ENCODE data around the gene TEX35. TPM values are rescaled to one million over a fixed set of nuclear protein-coding genes. Genes with fewer than 3 reads are reported as not detected.

Gene TEX35
- total RNA-seq, 1 donor from 2014 or later, result not detected

DNA sequence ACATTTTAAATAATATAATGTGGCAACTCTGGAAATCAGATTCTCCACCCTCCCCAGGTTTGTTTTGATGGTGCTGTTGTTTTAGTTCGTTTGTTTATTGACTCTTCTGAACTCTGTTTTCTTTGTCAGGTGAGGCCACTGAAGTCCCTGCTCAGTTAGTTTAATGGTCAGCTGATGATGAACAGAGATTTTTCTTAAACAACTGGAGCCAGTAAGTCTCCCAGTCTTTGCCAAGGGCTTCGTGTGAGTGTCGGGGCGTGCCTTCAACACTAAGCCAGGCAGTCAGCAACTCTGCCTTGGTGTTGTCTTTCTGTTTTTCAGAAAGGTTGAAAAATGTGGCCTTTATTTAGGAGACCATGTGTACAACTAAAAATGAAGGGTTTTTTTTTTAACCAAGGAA is 58.9 kb downstream of the TEX35 start:
- DNase-seq (ENCODE audit: extremely low read depth, low read depth, low spot score), result no peak

Other genes with a start within 250 kb of the TEX35 start
- not detected in 2 replicates for gene CLEC20A, start 16.1 kb upstream of the TEX35 start, total RNA-seq
- 28.6 and 37.7 TPM in 2 replicates for gene RALGPS2, start 212.1 kb downstream of the TEX35 start, total RNA-seq

Measured in glomerular endothelial cell (primary cell).